ENCODE data around the gene NSMCE1.

DNA sequence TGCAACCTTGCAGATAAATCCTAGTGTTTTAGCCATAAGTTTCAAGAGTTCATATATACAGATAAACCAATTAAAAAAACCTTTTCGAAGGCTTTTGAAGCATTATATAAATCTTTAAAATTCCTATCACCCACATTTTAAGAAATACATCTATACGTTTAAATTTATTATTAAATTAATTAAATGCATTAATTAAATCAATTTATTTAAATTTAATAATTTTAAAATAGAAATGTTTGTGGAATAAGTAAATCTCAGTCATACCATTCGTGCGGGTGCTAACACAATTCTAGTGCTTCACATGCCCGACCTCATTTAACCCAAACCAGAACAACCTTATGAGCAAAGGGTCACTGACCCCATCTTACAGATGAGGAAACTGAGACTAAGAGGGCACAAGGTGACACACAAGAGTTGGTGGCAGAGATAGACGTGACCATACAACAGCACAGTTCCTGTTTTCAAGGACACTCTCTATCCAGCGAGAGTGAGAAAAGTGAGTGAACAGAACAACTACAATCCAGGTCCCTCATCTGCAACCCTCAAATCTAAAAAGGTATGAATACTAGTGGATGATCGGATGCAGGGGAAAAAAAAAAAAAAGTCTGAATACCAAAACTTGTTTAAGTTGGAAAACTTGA is 1.4 kb downstream of the NSMCE1 start:
- TF ChIP-seq POLR2A (IDR thresholded peaks at IDR 0.05): no peak
- TF ChIP-seq, protein P1, sequence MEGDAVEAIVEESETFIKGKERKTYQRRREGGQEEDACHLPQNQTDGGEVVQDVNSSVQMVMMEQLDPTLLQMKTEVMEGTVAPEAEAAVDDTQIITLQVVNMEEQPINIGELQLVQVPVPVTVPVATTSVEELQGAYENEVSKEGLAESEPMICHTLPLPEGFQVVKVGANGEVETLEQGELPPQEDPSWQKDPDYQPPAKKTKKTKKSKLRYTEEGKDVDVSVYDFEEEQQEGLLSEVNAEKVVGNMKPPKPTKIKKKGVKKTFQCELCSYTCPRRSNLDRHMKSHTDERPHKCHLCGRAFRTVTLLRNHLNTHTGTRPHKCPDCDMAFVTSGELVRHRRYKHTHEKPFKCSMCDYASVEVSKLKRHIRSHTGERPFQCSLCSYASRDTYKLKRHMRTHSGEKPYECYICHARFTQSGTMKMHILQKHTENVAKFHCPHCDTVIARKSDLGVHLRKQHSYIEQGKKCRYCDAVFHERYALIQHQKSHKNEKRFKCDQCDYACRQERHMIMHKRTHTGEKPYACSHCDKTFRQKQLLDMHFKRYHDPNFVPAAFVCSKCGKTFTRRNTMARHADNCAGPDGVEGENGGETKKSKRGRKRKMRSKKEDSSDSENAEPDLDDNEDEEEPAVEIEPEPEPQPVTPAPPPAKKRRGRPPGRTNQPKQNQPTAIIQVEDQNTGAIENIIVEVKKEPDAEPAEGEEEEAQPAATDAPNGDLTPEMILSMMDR (IDR thresholded peaks at IDR 0.05): no peak
